Right atrium auricular region (tissue), 2 donors: ENCODE results near the gene DCBLD2. TPM values are rescaled to one million over a fixed set of nuclear protein-coding genes. Genes with fewer than 3 reads are reported as not detected.

ENCODE experiments used
- DNase-seq: peaks from one replicate; pipeline ENCODE4 v3.0.0-alpha.2; 2019; ENCODE audit warnings: low spot score
- H3K27ac ChIP-seq, 2 donors: fragments of 200-600 bp; sonication (generic); 1 replicate in 1 of 2; 2 replicates in 1 of 2; pipeline ENCODE4 v1.5.1; 2016 to 2019
- H3K27me3 ChIP-seq, 2 donors: fragments of 200-600 bp; sonication (generic); one replicate each; pipeline versions ENCODE4 v1.5.1 to v1.6.0; 2017 to 2019
- H3K36me3 ChIP-seq: fragments of 200-600 bp; sonication (generic); one replicate; pipeline ENCODE4 v1.5.1; 2016
- H3K4me1 ChIP-seq, 2 donors: fragments of 200-600 bp; sonication (generic); one replicate each; pipeline versions ENCODE4 v1.5.1 to v1.6.0; 2017 to 2019
- H3K4me3 ChIP-seq, 2 donors: fragments of 200-600 bp; sonication (generic); 1 replicate in 1 of 2; 2 replicates in 1 of 2; pipeline ENCODE4 v1.5.1; 2017 to 2019; ENCODE audit warnings: mild to moderate bottlenecking in 1 of 2, moderate library complexity in 1 of 2
- H3K9me3 ChIP-seq, 2 donors: fragments of 200-600 bp; sonication (generic); one replicate each; pipeline ENCODE4 v1.5.1; 2019
- total RNA-seq, 2 donors: library from RNA; depleted of rRNA; stranded (reverse); fragments of >200 nt; gene quantifications; one replicate each; pipeline ENCODE4 v1.1.0, GENCODE V29; 2016
- TF ChIP-seq, protein P1 (sequence below), 2 donors: fragments of 200-600 bp; sonication (generic); IDR thresholded peaks; one replicate each; pipeline ENCODE4 v1.5.1; 2019; ENCODE audit warnings: antibody characterized with exemption in 2 of 2

Gene DCBLD2
- total RNA-seq, 2 donors from 2014 or later: 34.3 to 55.8 TPM

DNA sequence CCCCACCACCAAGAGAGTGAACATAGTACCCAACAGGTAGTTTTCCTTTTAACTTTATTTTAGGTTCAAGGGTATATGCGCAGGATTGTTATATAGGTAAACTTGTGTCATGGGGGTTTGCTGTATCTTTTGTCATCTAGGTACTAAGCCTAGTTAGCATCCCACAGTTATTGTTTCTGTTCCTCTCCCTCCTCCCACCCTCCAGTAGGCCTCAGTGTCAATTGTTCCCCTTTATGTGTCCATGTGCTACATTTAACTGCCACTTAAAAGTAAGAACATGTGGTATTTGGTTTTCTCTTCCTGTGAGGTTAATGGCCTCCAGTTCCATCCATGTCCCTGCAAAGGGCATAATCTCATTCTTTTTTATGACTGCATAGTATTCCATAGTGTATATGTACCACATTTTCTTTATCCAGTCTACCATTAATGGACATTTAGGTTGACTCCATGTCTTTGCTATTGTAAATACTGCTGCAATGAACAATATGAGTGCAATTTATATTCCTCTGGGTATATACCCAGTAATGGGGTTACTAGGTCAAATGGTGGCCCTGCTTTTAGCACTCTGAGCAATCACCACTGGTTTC, 72.2 kb downstream of the DCBLD2 start:
- DNase-seq: no peak
- TF ChIP-seq, protein P1, sequence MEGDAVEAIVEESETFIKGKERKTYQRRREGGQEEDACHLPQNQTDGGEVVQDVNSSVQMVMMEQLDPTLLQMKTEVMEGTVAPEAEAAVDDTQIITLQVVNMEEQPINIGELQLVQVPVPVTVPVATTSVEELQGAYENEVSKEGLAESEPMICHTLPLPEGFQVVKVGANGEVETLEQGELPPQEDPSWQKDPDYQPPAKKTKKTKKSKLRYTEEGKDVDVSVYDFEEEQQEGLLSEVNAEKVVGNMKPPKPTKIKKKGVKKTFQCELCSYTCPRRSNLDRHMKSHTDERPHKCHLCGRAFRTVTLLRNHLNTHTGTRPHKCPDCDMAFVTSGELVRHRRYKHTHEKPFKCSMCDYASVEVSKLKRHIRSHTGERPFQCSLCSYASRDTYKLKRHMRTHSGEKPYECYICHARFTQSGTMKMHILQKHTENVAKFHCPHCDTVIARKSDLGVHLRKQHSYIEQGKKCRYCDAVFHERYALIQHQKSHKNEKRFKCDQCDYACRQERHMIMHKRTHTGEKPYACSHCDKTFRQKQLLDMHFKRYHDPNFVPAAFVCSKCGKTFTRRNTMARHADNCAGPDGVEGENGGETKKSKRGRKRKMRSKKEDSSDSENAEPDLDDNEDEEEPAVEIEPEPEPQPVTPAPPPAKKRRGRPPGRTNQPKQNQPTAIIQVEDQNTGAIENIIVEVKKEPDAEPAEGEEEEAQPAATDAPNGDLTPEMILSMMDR (IDR thresholded peaks at IDR 0.05): no peak
- Histone ChIP-seq H3K36me3 (no peaks in the 10 kb centered on the region), H3K27me3 (no peaks in the 10 kb centered on the region), H3K4me1 (peaks cover 0 to 4% of the 10 kb centered on the region in 2 donors), H3K9me3 (peaks cover 0 to 9% of the 10 kb centered on the region in 2 donors), H3K27ac (no peak overlapping the region), H3K4me3 (no peak overlapping the region)

DNA sequence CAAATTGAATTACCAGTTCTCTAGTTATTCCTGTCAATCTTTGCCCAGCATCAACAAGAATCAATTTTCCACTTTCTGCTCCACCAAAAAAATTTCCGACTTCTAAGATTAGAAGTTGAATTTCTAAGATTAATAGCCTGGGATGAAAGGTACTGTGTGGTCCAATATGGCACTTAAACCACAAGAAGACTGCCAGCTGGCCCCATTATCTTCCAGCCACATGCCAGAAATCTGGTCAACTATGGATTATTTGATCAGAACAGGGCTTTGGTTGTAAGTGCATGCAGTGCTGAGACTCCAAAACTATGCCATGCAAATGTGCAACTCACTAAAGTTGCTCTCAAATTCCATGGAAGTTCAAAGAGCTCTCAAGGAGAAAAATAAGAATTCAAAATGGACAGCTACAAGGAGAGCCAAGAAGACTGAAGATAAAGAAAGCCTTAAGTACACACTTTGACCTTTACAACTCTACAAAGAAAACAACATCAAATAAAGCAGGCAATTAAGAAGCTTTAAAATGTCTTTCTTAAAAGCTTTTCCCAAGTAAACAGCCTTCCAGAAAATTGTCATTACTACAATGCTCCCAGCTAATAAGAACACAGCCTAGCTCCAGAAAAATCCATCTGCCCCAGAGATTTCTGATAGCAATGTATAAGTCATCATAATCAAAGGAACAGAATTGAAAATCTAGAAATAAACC, 74.1 kb downstream of the DCBLD2 start:
- Histone ChIP-seq H3K36me3 (no peaks in the 10 kb centered on the region), H3K27ac (no peak overlapping the region), H3K4me1 (peaks cover 0 to 4% of the 10 kb centered on the region in 2 donors), H3K27me3 (no peaks in the 10 kb centered on the region), H3K9me3 (peaks cover 0 to 9% of the 10 kb centered on the region in 2 donors), H3K4me3 (no peak overlapping the region)
- DNase-seq: no peak
- TF ChIP-seq, protein P1 (IDR thresholded peaks at IDR 0.05): no peak

DNA sequence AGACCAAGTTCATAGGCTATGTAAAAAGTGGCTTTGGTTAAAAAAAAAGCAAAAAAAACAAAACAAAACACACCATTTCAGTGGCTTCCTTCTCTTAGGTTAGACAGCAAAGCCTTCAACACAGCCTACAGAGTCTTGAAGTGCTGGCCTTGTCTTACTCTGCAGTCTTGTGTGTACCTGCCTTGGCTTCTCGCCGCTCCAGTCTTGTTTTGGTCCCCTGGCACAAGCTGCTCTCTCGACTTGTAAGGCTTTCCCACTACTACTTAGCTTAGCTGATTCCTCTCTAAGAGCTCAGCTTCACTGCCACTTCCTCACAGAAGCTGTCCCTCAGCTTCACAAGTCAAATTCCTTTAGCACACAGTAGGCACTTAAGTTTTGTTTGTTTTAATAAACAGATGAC, 75.4 kb downstream of the DCBLD2 start:
- H3K36me3 ChIP-seq: no peaks in the 10 kb centered on the region
- H3K9me3 ChIP-seq: peaks cover 0 to 9% of the 10 kb centered on the region in 2 donors
- no peak overlapping the region for H3K4me3 ChIP-seq
- no peak overlapping the region for H3K27ac ChIP-seq
- H3K4me1 ChIP-seq: peaks cover 0 to 4% of the 10 kb centered on the region in 2 donors
- TF ChIP-seq, protein P1 (IDR thresholded peaks at IDR 0.05): no peak
- no peak for DNase-seq
- no peaks in the 10 kb centered on the region for H3K27me3 ChIP-seq

DNA sequence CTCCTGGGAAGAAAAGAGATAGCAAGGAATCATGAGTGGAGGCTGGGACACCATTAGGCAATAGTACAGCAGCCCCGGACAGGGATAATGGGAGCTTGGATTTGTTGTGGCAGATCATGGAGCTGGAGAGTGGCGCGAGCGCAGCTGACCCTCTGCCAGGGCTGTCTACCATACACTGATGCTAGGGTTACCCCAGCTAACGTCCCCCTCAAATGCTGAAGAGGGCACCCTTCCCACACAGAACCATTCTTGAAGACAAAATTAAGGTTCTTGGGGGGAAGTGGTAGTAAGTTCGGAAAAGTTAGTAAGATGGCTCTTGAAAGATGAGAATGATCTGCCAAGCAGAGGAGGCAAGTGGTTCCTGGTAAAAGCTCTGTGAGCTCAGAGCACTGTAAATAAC, 77.2 kb downstream of the DCBLD2 start:
- Histone ChIP-seq H3K4me1 (peaks cover 0 to 4% of the 10 kb centered on the region in 2 donors), H3K36me3 (no peaks in the 10 kb centered on the region), H3K4me3 (no peak overlapping the region), H3K27me3 (no peaks in the 10 kb centered on the region), H3K9me3 (peaks cover 0 to 2% of the 10 kb centered on the region in 2 donors), H3K27ac (no peak overlapping the region)
- TF ChIP-seq, protein P1 (IDR thresholded peaks at IDR 0.05): no peak
- DNase-seq: no peak

DNA sequence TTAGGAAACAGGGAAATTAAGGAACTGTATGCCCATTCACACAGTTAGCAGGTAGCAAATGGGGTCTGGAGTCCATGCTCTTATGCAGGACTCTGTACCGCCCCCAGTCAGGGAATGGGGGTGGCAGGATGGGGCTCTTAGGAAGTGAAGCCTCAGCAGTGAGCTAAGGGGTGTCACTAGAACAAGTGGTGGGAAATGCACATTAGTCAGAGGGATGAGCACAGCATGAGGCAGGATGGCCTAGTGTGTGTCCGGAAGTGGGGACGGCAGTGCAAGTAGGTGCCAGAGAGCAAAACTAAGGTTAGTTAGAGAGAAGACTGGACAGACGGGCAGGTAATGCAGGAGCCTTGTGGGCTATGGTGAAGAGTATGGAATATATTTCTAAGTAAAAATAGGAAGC, 77.7 kb downstream of the DCBLD2 start:
- no peaks in the 10 kb centered on the region for H3K36me3 ChIP-seq
- no peak for DNase-seq
- H3K4me3 ChIP-seq: no peak overlapping the region
- no peaks in the 10 kb centered on the region for H3K9me3 ChIP-seq
- H3K4me1 ChIP-seq: peaks cover 0 to 4% of the 10 kb centered on the region in 2 donors
- H3K27me3 ChIP-seq: no peaks in the 10 kb centered on the region
- H3K27ac ChIP-seq: no peak overlapping the region
- TF ChIP-seq, protein P1 (IDR thresholded peaks at IDR 0.05): no peak
